Keratinocyte (primary cell): ENCODE results near the gene GNPTAB.

Experiments
- EZH2 ChIP-seq: IDR thresholded peaks from one replicate; pipeline ENCODE4 v1.6.1; 2012; ENCODE audit warnings: inconsistent platforms, mild to moderate bottlenecking, low read length, moderate library complexity
- TF ChIP-seq, protein P1 (sequence below), 3 experiments: IDR thresholded peaks in 1 of 3; conservative IDR thresholded peaks in 1 of 3; optimal IDR thresholded peaks in 1 of 3; 2 replicates in 2 of 3; 3 replicates in 1 of 3; pipeline versions ENCODE3 to v1.5.1; 2011; ENCODE audit warnings: low read length in 3 of 3, mild to moderate bottlenecking in 3 of 3, moderate library complexity in 2 of 3, control low read depth in 1 of 3, inconsistent platforms in 1 of 3; ENCODE audit not compliant: insufficient read depth in 2 of 3; ENCODE audit errors: extremely low read depth in 1 of 3

DNA sequence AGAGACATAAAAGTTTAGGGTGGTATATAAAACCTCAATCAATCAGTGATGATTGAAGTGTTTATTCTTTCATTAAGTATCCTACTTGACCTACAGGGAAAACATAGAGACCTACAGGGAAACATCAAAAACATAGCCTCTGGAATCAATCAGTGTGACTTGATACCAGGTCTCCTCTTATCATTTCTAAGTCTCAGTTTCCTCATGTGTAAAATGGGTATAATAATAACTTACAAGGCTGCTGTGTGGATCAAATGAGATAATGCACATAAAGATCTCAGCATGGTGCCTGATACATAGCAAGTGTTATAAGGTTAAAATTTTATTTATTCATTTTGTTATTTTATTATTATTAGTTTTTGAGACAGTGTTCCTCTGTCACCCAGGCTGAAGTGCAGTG lies 22.2 kb upstream of the GNPTAB start:
- TF ChIP-seq EZH2: no peak
- TF ChIP-seq, protein P1, sequence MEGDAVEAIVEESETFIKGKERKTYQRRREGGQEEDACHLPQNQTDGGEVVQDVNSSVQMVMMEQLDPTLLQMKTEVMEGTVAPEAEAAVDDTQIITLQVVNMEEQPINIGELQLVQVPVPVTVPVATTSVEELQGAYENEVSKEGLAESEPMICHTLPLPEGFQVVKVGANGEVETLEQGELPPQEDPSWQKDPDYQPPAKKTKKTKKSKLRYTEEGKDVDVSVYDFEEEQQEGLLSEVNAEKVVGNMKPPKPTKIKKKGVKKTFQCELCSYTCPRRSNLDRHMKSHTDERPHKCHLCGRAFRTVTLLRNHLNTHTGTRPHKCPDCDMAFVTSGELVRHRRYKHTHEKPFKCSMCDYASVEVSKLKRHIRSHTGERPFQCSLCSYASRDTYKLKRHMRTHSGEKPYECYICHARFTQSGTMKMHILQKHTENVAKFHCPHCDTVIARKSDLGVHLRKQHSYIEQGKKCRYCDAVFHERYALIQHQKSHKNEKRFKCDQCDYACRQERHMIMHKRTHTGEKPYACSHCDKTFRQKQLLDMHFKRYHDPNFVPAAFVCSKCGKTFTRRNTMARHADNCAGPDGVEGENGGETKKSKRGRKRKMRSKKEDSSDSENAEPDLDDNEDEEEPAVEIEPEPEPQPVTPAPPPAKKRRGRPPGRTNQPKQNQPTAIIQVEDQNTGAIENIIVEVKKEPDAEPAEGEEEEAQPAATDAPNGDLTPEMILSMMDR (optimal IDR thresholded peaks at IDR 0.05 in 1 of 3, IDR thresholded peaks at IDR 0.05 in 1 of 3, conservative IDR thresholded peaks at IDR 0.05 in 1 of 3; ENCODE audit: extremely low read depth in 1 of 3, insufficient read depth in 2 of 3, low read length in 3 of 3): no peak
